ENCODE data around the gene CTXND1. TPM values are rescaled to one million over a fixed set of nuclear protein-coding genes. Genes with fewer than 3 reads are reported as not detected.
"Not testable (repeated sequence)": the region's sequence is repeated elsewhere in the genome, so short reads cannot be mapped to it uniquely, and the experiment has no call there.

The CTXND1 gene
- total and polyA plus RNA-seq, 2 of the 4 experiments (the other 2 are of a cell fraction) = not detected

DNA sequence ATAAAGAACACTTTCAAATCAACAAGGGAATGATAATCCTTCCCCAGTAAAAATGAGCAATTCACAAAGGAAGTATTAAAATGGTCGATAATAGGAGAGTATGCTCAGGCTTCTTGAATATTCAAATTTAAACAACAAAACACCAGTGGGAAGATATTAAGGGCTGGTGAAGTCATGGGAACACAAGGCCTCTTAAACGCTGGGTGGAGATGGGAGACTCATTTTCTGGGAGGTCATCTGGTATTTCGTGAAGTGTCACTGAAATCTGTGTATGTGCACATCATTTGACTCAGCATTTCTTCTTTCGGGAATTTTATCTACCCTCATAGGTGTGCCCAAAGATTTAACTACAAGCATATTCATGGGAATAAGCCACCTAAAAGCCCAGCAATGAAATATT is 40.1 kb upstream of the CTXND1 start:
- Histone ChIP-seq H2BK15ac (ENCODE audit: low read depth, low read length) (no peak overlapping the region), H3K4me3 (ENCODE audit: insufficient read depth, low read depth, low read length) (no peak overlapping the region), H2BK5ac (ENCODE audit: low read depth, low read length, poor library complexity, severe bottlenecking) (no peak overlapping the region), H3K9ac (ENCODE audit: low read depth, low read length) (no peak overlapping the region), H3K27me3 (ENCODE audit: control insufficient read depth, insufficient read depth, low read length) (peaks cover 29% of the 10 kb centered on the region), H3K9me3 (ENCODE audit: control insufficient read depth, insufficient read depth, low read length) (no peaks in the 10 kb centered on the region), H4K91ac (ENCODE audit: insufficient read depth, low read depth, low read length) (no peak overlapping the region), H4K5ac (ENCODE audit: low read depth, low read length) (no peak overlapping the region), H3K23ac (ENCODE audit: low read depth, low read length) (no peak overlapping the region), H2BK20ac (ENCODE audit: low read depth, low read length) (no peak overlapping the region), H3K4me2 (ENCODE audit: low read depth, low read length) (no peak overlapping the region), H2AK5ac (ENCODE audit: low read depth, low read length) (no peak overlapping the region), H3K4me1 (ENCODE audit: control insufficient read depth, insufficient read depth, low read length) (no peaks in the 10 kb centered on the region), H4K20me1 (ENCODE audit: insufficient read depth, low read length) (no peaks in the 10 kb centered on the region; the same call in 1 of the 2 replicates), H3K18ac (ENCODE audit: low read depth, low read length) (no peak overlapping the region), H4K8ac (ENCODE audit: low read depth in 2 of 2, low read length in 2 of 2) (no peak overlapping the region), H3K36me3 (ENCODE audit: control insufficient read depth, insufficient read depth, low read length) (no peaks in the 10 kb centered on the region), H3K9me1 (ENCODE audit: insufficient read depth, low read length) (no peaks in the 10 kb centered on the region), H2BK120ac (ENCODE audit: low read depth, low read length) (no peak overlapping the region), H3K4ac (ENCODE audit: low read depth, low read length) (no peak overlapping the region), H2AFZ (replicated peaks; ENCODE audit: low read length, poor library complexity) (no peak overlapping the region), H3K27ac (ENCODE audit: insufficient read depth, low read length) (no peak overlapping the region), H3K79me1 (ENCODE audit: low read depth in 1 of 2, low read length in 2 of 2) (no peaks in the 10 kb centered on the region), H2AK9ac (replicated peaks; ENCODE audit: low read depth, low read length, poor library complexity) (no peak overlapping the region), H3K14ac (replicated peaks; ENCODE audit: low read depth, low read length) (no peak overlapping the region), H3K56ac (ENCODE audit: extremely low read depth, insufficient read depth, low read length) (no peak overlapping the region)
- dilution Hi-C loops (cut with HindIII; ENCODE audit: low sequenced_read_pairs, unreplicated experiment) = no loop called here
- no peak for ATAC-seq (ENCODE audit: low read depth)
- no peak for TF ChIP-seq FOS (IDR thresholded peaks at IDR 0.05; ENCODE audit: low read depth, low read length)
- TF ChIP-seq CHD1 (IDR thresholded peaks at IDR 0.05; ENCODE audit: low read depth, low read length) = no peak
- TF ChIP-seq USF2 (IDR thresholded peaks at IDR 0.05; ENCODE audit: low read depth, low read length) = no peak
- TF ChIP-seq RFX5 (IDR thresholded peaks at IDR 0.05; ENCODE audit: low read depth, low read length) = no peak
- no peak for TF ChIP-seq BHLHE40 (IDR thresholded peaks at IDR 0.05; ENCODE audit: low read depth, low read length)
- in situ Hi-C loops (cut with MboI; ENCODE audit: low sequenced_read_pairs) = no loop called here
- CTCF ChIA-PET = no interaction called here
- POLR2A ChIA-PET (ENCODE audit: unreplicated experiment) = no interaction called here
- DNase-seq = no peak
- no TSS peak for BruUV-seq (replicated peaks)
- WGBS, 2 experiments (ENCODE audit: extremely low coverage in 2 of 2, insufficient read length in 1 of 2) = no CpG with 5 or more reads among the region's 4 CpGs
- intact Hi-C loops (cut with micrococcal nuclease) = no loop called here

DNA sequence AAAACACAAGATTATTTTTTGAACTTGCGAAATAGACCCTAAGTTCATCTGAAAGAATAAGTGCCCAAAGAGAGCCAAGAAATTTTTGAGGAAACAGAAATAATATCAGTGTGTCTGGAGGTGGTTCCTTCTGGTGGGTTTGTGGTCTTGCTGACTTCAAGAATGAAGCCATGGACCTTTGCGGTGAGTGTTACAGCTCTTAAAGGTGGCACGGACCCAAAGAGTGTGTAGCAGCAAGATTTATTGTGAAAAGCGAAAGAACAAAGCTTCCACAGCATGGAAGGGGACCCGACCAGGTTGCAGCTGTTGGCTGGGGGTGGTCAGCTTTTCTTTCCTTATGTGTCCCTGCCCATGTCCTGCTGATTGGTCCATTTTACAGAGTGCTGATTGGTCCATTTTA is 38.9 kb upstream of the CTXND1 start:
- in situ Hi-C loops (cut with MboI; ENCODE audit: low sequenced_read_pairs); H2AFZ ChIP-seq (replicated peaks; ENCODE audit: low read length, poor library complexity); H3K4ac ChIP-seq (ENCODE audit: low read depth, low read length); H3K56ac ChIP-seq (ENCODE audit: extremely low read depth, insufficient read depth, low read length); ATAC-seq (ENCODE audit: low read depth); H3K9ac ChIP-seq (ENCODE audit: low read depth, low read length); CTCF ChIA-PET; H4K91ac ChIP-seq (ENCODE audit: insufficient read depth, low read depth, low read length); dilution Hi-C loops (cut with HindIII; ENCODE audit: low sequenced_read_pairs, unreplicated experiment); H3K18ac ChIP-seq (ENCODE audit: low read depth, low read length); H3K27ac ChIP-seq (ENCODE audit: insufficient read depth, low read length); H2BK20ac ChIP-seq (ENCODE audit: low read depth, low read length); H3K4me1 ChIP-seq (ENCODE audit: control insufficient read depth, insufficient read depth, low read length); H3K9me1 ChIP-seq (ENCODE audit: insufficient read depth, low read length); H2AK5ac ChIP-seq (ENCODE audit: low read depth, low read length); H3K36me3 ChIP-seq (ENCODE audit: control insufficient read depth, insufficient read depth, low read length); H2AK9ac ChIP-seq (replicated peaks; ENCODE audit: low read depth, low read length, poor library complexity); H4K5ac ChIP-seq (ENCODE audit: low read depth, low read length); POLR2A ChIA-PET (ENCODE audit: unreplicated experiment); H3K14ac ChIP-seq (replicated peaks; ENCODE audit: low read depth, low read length); H2BK15ac ChIP-seq (ENCODE audit: low read depth, low read length); H4K20me1 ChIP-seq (ENCODE audit: insufficient read depth, low read length); H3K23ac ChIP-seq (ENCODE audit: low read depth, low read length); H4K8ac ChIP-seq (ENCODE audit: low read depth in 2 of 2, low read length in 2 of 2); H3K79me1 ChIP-seq (ENCODE audit: low read depth in 1 of 2, low read length in 2 of 2); BruUV-seq (replicated peaks); H3K4me3 ChIP-seq (ENCODE audit: insufficient read depth, low read depth, low read length); DNase-seq; H2BK5ac ChIP-seq (ENCODE audit: low read depth, low read length, poor library complexity, severe bottlenecking); H2BK120ac ChIP-seq (ENCODE audit: low read depth, low read length); intact Hi-C loops (cut with micrococcal nuclease); H3K4me2 ChIP-seq (ENCODE audit: low read depth, low read length); H3K9me3 ChIP-seq (ENCODE audit: control insufficient read depth, insufficient read depth, low read length): not testable (repeated sequence)
- peaks cover 38% of the 10 kb centered on the region for H3K27me3 ChIP-seq (ENCODE audit: control insufficient read depth, insufficient read depth, low read length)
- whole genome bisulfite sequencing, 2 experiments (ENCODE audit: extremely low coverage in 2 of 2, insufficient read length in 1 of 2) = no CpG with 5 or more reads among the region's 5 CpGs

Measured in IMR-90 (cell line).